ENCODE data around the gene SCAI. TPM values are rescaled to one million over a fixed set of nuclear protein-coding genes. Genes with fewer than 3 reads are reported as not detected.
"Not testable (repeated sequence)": the region's sequence is repeated elsewhere in the genome, so short reads cannot be mapped to it uniquely, and the experiment has no call there.

The SCAI gene
- total and polyA plus RNA-seq, 9 of the 15 experiments (the other 6 are each of a cell fraction or from before 2014, with no cell fraction given): 0.70 to 12.4 (median 4.2) TPM

DNA sequence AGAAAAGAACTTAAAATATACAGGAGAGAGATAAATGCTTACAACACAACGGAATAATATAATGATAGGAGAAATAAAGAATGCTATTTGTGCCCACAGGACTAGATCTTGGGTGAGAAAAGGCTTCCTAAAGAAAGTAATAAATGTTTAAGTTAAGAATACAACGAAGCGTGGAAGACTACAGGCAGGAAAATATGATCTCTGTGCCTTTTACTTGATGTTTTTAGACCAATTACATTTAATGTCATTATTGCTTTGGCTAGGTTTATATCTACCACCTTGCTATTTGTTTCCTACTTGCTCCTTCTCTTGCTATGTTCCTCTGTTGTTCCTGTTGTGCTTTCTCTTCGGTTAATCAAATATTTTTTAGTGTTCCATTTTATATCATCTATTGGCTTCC lies 122.3 kb downstream of the SCAI start:
- Histone ChIP-seq H3K9me3 (replicated peaks; ENCODE audit: control insufficient read depth, insufficient read depth, low read depth, low read length) (no peaks in the 10 kb centered on the region), H3K4me3 (no peak overlapping the region), H3K27ac (ENCODE audit: extremely low read depth, low read depth, low read length) (no peak overlapping the region), H3K9me1 (ENCODE audit: control insufficient read depth, insufficient read depth, low read length) (no peaks in the 10 kb centered on the region), H4K20me1 (replicated peaks; ENCODE audit: control insufficient read depth, insufficient read depth, low read length) (no peaks in the 10 kb centered on the region), H3K79me2 (ENCODE audit: control insufficient read depth, insufficient read depth, low read length) (no peaks in the 10 kb centered on the region), H3K9ac (ENCODE audit: insufficient read depth in 1 of 2, low read depth in 2 of 2, low read length in 2 of 2) (no peak overlapping the region), H3K4me1 (replicated peaks in 1 of 2; ENCODE audit: control insufficient read depth in 2 of 2, insufficient read depth in 2 of 2, low read length in 2 of 2) (no peaks in the 10 kb centered on the region), H3K4me2 (ENCODE audit: insufficient read depth, low read length) (no peak overlapping the region), H3K27me3 (ENCODE audit: control insufficient read depth in 2 of 2, insufficient read depth in 2 of 2, low read length in 2 of 2) (no peaks in the 10 kb centered on the region), H3K36me3 (ENCODE audit: control insufficient read depth, insufficient read depth, low read length) (peaks cover 26% of the 10 kb centered on the region), H2AFZ (ENCODE audit: low read depth, low read length) (no peak overlapping the region)
- no TSS peak for BruUV-seq (replicated peaks)
- FAIRE-seq (no peak), DNase-seq (ENCODE audit: extremely low read depth in 1 of 4, low spot score in 3 of 4) (no peak), ATAC-seq (no peak)
- TF ChIP-seq CHD4 (IDR thresholded peaks at IDR 0.05; ENCODE audit: insufficient read depth, insufficient replicate concordance, low read depth, low read length, poor library complexity, severe bottlenecking) (no peak), ZNF507 (tag; conservative IDR thresholded peaks at IDR 0.05) (peak; percentile 97), ZNF354B (CRISPR knock-in tag; IDR thresholded peaks at IDR 0.05) (peak; percentile 76; the same call in 1 of the 2 replicates)
- WGBS (ENCODE audit: insufficient coverage, low coverage, missing lambda C conversion rate): 96% methylated on average over 4 of the region's 4 CpGs
- intact Hi-C loops (cut with micrococcal nuclease) (no loop called here), in situ Hi-C loops (cut with MboI) (no loop called here)
- ChIA-PET CTCF (ENCODE audit: low intra/inter-chr PET ratio) (no interaction called here), POLR2A (no interaction called here)

GRCh38 chr9:125015655-125016054 lies 127.7 kb downstream of the SCAI start:
- FAIRE-seq; H3K9me3 ChIP-seq (replicated peaks; ENCODE audit: control insufficient read depth, insufficient read depth, low read depth, low read length); H2AFZ ChIP-seq (ENCODE audit: low read depth, low read length); H4K20me1 ChIP-seq (replicated peaks; ENCODE audit: control insufficient read depth, insufficient read depth, low read length); BruUV-seq (replicated peaks); H3K4me1 ChIP-seq (replicated peaks in 1 of 2; ENCODE audit: control insufficient read depth in 2 of 2, insufficient read depth in 2 of 2, low read length in 2 of 2); H3K27ac ChIP-seq (ENCODE audit: extremely low read depth, low read depth, low read length); in situ Hi-C loops (cut with MboI); POLR2A ChIA-PET; H3K9me1 ChIP-seq (ENCODE audit: control insufficient read depth, insufficient read depth, low read length); ATAC-seq; H3K9ac ChIP-seq (ENCODE audit: insufficient read depth in 1 of 2, low read depth in 2 of 2, low read length in 2 of 2); intact Hi-C loops (cut with micrococcal nuclease); H3K27me3 ChIP-seq (ENCODE audit: control insufficient read depth in 2 of 2, insufficient read depth in 2 of 2, low read length in 2 of 2); H3K4me2 ChIP-seq (ENCODE audit: insufficient read depth, low read length); DNase-seq (ENCODE audit: extremely low read depth in 1 of 4, low spot score in 3 of 4); H3K79me2 ChIP-seq (ENCODE audit: control insufficient read depth, insufficient read depth, low read length); H3K4me3 ChIP-seq: not testable (repeated sequence)
- peak; percentile 65 for TF ChIP-seq BCOR (IDR thresholded peaks at IDR 0.05)
- 78% methylated on average over 1 of the region's 5 CpGs for WGBS (ENCODE audit: insufficient coverage, low coverage, missing lambda C conversion rate)
- CTCF ChIA-PET (ENCODE audit: low intra/inter-chr PET ratio): interaction anchor here (0.7 kb wide), 1 partner anchor 251 kb away, joined by 3 read pairs; no protein-coding TSS in a partner anchor
- H3K36me3 ChIP-seq (ENCODE audit: control insufficient read depth, insufficient read depth, low read length): peaks cover 14% of the 10 kb centered on the region; the same call in 1 of the 3 replicates

Measured in K562 (cell line).